Neural cell (in vitro differentiated cells): ENCODE measurements around the gene USP3.

Source experiments
- CTCF ChIP-seq: fragments of 450-650 bp; IDR thresholded peaks from 2 replicates; pipeline ENCODE4 v1.5.1; 2014; ENCODE audit warnings: antibody characterized with exemption, mild to moderate bottlenecking, moderate library complexity; ENCODE audit not compliant: poor library complexity, severe bottlenecking
- EP300 ChIP-seq: fragments of 450-650 bp; conservative IDR thresholded peaks from 2 replicates; pipeline ENCODE4 v1.6.1; 2014; ENCODE audit warnings: antibody characterized with exemption, mild to moderate bottlenecking, moderate library complexity; ENCODE audit not compliant: poor library complexity, severe bottlenecking
- POLR2AphosphoS5 ChIP-seq: IDR thresholded peaks from 2 replicates; pipeline ENCODE4 v1.6.1; 2012

- TF ChIP-seq CTCF (no peak), EP300 (no peak), POLR2AphosphoS5 (no peak)
Observed at GRCh38 chr15:63463793-63464192, 40.6 kb upstream of the USP3 start.
